Measurements from ENCODE around the gene ZNF664.
A peak's percentile ranks its signal among the peaks of the same experiment; 100 is the strongest.

Gene ZNF664

GRCh38 chr12:123972457-123973401, at the start of gene ZNF664, which contains the start of gene CCDC92:
Gene ZNF664 (plus strand): TSS chr12:123973215. CDS start chr12:124012145, 38,930 bp downstream.
Gene CCDC92 (minus strand): TSS chr12:123972831. CDS start chr12:123944305, 28,526 bp downstream.
- peak; percentile 91 to 99 (median 94) for DNase-seq

GRCh38 chr12:123923927-123924326, 49.1 kb upstream of the ZNF664 start:
- DNase-seq = no peak

GRCh38 chr12:123924539-123924938, 48.5 kb upstream of the ZNF664 start:
- no peak for DNase-seq

GRCh38 chr12:123928274-123928865, 44.6 kb upstream of the ZNF664 start:
- DNase-seq = no peak

GRCh38 chr12:123928897-123929296, 44.1 kb upstream of the ZNF664 start:
- DNase-seq = no peak

GRCh38 chr12:123929946-123930583, 43.0 kb upstream of the ZNF664 start:
- no peak for DNase-seq

- no peak for DNase-seq
Observed at GRCh38 chr12:123931686-123932321, 41.2 kb upstream of the ZNF664 start.

- DNase-seq = no peak
Observed at GRCh38 chr12:123933214-123933613, 39.8 kb upstream of the ZNF664 start.

- no peak for DNase-seq
Observed at GRCh38 chr12:123934016-123934620, 38.9 kb upstream of the ZNF664 start.

GRCh38 chr12:123934829-123935228, 38.2 kb upstream of the ZNF664 start:
- DNase-seq = no peak

- no peak for DNase-seq
Observed at GRCh38 chr12:123935956-123936355, 37.1 kb upstream of the ZNF664 start.

GRCh38 chr12:123936471-123936870, 36.5 kb upstream of the ZNF664 start:
- no peak for DNase-seq

GRCh38 chr12:123936956-123937706, 35.9 kb upstream of the ZNF664 start:
- no peak for DNase-seq

GRCh38 chr12:123937707-123938591, 35.1 kb upstream of the ZNF664 start:
- DNase-seq = peak in 1 of 4 experiments; percentile 14

GRCh38 chr12:123938679-123939480, 34.1 kb upstream of the ZNF664 start:
- no peak for DNase-seq

- DNase-seq = no peak
Observed at GRCh38 chr12:123939716-123940626, 33.0 kb upstream of the ZNF664 start.

- no peak for DNase-seq
Observed at GRCh38 chr12:123940627-123940966, 32.4 kb upstream of the ZNF664 start.

- no peak for DNase-seq
Observed at GRCh38 chr12:123941000-123941399, 32.0 kb upstream of the ZNF664 start.
